IPS-18a (cell line): ENCODE results near the gene GNPAT.

Source experiments
- H3K27ac ChIP-seq: one replicate; pipeline ENCODE4 v1.5.1; 2013; ENCODE audit warnings: low read length
- H3K27me3 ChIP-seq: one replicate; pipeline ENCODE4 v1.6.1; 2013; ENCODE audit warnings: mild to moderate bottlenecking, low read length; ENCODE audit not compliant: control insufficient read depth, insufficient read depth
- H3K36me3 ChIP-seq: one replicate; pipeline ENCODE4 v1.6.1; 2013; ENCODE audit warnings: low read depth, low read length; ENCODE audit not compliant: control insufficient read depth
- H3K4me1 ChIP-seq: one replicate; pipeline ENCODE4 v1.6.1; 2013; ENCODE audit warnings: low read depth, low read length; ENCODE audit not compliant: control insufficient read depth
- H3K4me3 ChIP-seq: one replicate; pipeline ENCODE4 v1.5.1; 2013; ENCODE audit warnings: low read length
- H3K9ac ChIP-seq: one replicate; pipeline ENCODE4 v1.6.1; 2013; ENCODE audit warnings: mild to moderate bottlenecking, low read length, moderate library complexity
- H3K9me3 ChIP-seq: one replicate; pipeline ENCODE4 v1.6.1; 2013; ENCODE audit warnings: low read depth, low read length; ENCODE audit not compliant: control insufficient read depth

GNPAT gene

GRCh38 chr1:231326248-231326647 is 85.2 kb downstream of the GNPAT start:
- H3K9me3 ChIP-seq = no peaks in the 10 kb centered on the region
- H3K9ac ChIP-seq = no peak overlapping the region
- no peak overlapping the region for H3K27ac ChIP-seq
- H3K27me3 ChIP-seq = no peaks in the 10 kb centered on the region
- no peaks in the 10 kb centered on the region for H3K36me3 ChIP-seq
- no peaks in the 10 kb centered on the region for H3K4me1 ChIP-seq
- no peak overlapping the region for H3K4me3 ChIP-seq
